Tibial artery (tissue), 4 donors: ENCODE data around the gene LILRB3.

ENCODE experiments used
- DNase-seq, 2 donors: peaks; one replicate each; pipeline ENCODE4 v3.0.0-alpha.2; 2019
- H3K27ac ChIP-seq, 2 donors: fragments of 200-600 bp; sonication (generic) in 1 of 2; 1 replicate in 1 of 2; 2 replicates in 1 of 2; pipeline ENCODE4 v1.5.1; 2018 to 2019; ENCODE audit warnings: mild to moderate bottlenecking in 1 of 2
- H3K27me3 ChIP-seq, 2 donors: fragments of 200-600 bp; sonication (generic) in 1 of 2; one replicate each; pipeline versions ENCODE4 v1.5.1 to v1.6.0; 2016 to 2019
- H3K36me3 ChIP-seq, 3 donors: fragments of 200-600 bp; sonication (generic) in 2 of 3; one replicate each; pipeline ENCODE4 v1.5.1; 2016 to 2019; ENCODE audit warnings: mild to moderate bottlenecking in 2 of 3
- H3K4me1 ChIP-seq, 4 donors: fragments of 200-600 bp; sonication (generic) in 2 of 4; 1 replicate in 3 of 4; 2 replicates in 1 of 4; pipeline ENCODE4 v1.5.1; 2016 to 2019
- H3K4me3 ChIP-seq, 2 donors: fragments of 200-600 bp; sonication (generic) in 1 of 2; 1 replicate in 1 of 2; 2 replicates in 1 of 2; pipeline ENCODE4 v1.5.1; 2018 to 2019; ENCODE audit warnings: mild to moderate bottlenecking in 2 of 2
- H3K9me3 ChIP-seq, 3 donors: fragments of 200-600 bp; sonication (generic) in 1 of 3; one replicate each; pipeline ENCODE4 v1.5.1; 2016 to 2019
- intact Hi-C: fragments of 100-400 bp; cut with DNase I; formaldehyde crosslinking; loops from one replicate; pipeline ENCODE4 v1.15.0; 2023; ENCODE audit warnings: low total_unique reads
- TF ChIP-seq, protein P1 (sequence below), 2 experiments: fragments of 200-600 bp in 1 of 2; fragments of 450-650 bp in 1 of 2; IDR thresholded peaks; one replicate each; pipeline ENCODE4 v1.5.1; 2017 to 2019; ENCODE audit warnings: antibody characterized with exemption in 2 of 2, mild to moderate bottlenecking in 1 of 2, moderate library complexity in 1 of 2

Gene LILRB3

DNA sequence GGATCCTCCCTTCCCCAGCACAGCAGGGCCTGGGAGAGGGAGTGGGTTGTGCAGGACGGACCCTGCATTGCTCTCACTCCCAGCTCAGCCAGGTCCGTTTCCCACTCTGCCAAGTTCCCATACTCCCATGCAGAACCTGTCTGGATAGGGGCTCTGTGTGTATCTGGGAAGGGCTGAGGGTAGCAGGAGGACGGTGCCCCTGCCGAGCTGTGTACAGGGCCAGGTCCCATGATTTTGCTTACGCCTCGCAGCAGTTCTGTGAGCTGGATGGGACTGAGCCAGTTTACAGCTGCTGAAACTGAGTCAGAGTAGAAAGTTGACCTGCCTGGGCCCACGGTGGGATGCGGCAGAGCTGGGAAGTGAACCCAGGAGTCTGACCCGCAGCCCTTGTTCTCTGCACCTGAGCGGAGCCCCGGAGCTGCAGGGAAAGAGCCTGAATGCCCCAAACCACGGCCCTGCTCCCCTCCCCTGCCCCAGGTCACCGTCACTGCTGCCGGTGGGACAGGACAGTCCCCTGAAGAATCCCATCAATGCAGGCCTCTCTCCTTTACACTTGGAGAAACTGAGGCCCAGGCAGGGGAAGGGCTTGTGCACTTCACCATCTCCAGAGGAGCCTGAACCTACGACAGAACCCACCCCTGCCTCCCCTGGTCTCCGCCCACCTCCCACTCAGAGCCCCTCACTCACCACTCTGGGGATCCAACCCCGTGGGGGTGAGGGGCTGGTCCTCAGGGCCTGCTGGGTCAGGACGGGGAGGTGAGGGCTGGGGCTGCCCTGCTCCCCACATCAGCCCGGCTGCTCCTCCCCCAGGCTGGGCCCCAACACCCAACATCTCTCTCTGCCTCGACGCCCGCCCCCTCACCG lies 30.8 kb upstream of the LILRB3 start:
- H3K9me3 ChIP-seq: no peaks in the 10 kb centered on the region
- TF ChIP-seq, protein P1, sequence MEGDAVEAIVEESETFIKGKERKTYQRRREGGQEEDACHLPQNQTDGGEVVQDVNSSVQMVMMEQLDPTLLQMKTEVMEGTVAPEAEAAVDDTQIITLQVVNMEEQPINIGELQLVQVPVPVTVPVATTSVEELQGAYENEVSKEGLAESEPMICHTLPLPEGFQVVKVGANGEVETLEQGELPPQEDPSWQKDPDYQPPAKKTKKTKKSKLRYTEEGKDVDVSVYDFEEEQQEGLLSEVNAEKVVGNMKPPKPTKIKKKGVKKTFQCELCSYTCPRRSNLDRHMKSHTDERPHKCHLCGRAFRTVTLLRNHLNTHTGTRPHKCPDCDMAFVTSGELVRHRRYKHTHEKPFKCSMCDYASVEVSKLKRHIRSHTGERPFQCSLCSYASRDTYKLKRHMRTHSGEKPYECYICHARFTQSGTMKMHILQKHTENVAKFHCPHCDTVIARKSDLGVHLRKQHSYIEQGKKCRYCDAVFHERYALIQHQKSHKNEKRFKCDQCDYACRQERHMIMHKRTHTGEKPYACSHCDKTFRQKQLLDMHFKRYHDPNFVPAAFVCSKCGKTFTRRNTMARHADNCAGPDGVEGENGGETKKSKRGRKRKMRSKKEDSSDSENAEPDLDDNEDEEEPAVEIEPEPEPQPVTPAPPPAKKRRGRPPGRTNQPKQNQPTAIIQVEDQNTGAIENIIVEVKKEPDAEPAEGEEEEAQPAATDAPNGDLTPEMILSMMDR (IDR thresholded peaks at IDR 0.05): no peak
- H3K27ac ChIP-seq: no peak overlapping the region
- H3K4me3 ChIP-seq: no peak overlapping the region
- no peaks in the 10 kb centered on the region for H3K36me3 ChIP-seq
- no peak for DNase-seq
- H3K27me3 ChIP-seq: peaks cover 0 to 53% of the 10 kb centered on the region in 2 donors
- intact Hi-C loops: no loop called here
- no peaks in the 10 kb centered on the region for H3K4me1 ChIP-seq

- intact Hi-C loops: no loop called here
- Histone ChIP-seq H3K27ac (no peak overlapping the region), H3K4me1 (no peaks in the 10 kb centered on the region), H3K9me3 (no peaks in the 10 kb centered on the region), H3K36me3 (no peaks in the 10 kb centered on the region), H3K4me3 (no peak overlapping the region), H3K27me3 (peaks cover 0 to 53% of the 10 kb centered on the region in 2 donors)
- DNase-seq: no peak
- TF ChIP-seq, protein P1 (IDR thresholded peaks at IDR 0.05): no peak
Observed at GRCh38 chr19:54252845-54253244, 30.0 kb upstream of the LILRB3 start.

GRCh38 chr19:54252243-54252642 lies 29.4 kb upstream of the LILRB3 start:
- Histone ChIP-seq H3K4me3 (no peak overlapping the region), H3K27ac (no peak overlapping the region), H3K36me3 (no peaks in the 10 kb centered on the region), H3K27me3 (peaks cover 0 to 54% of the 10 kb centered on the region in 2 donors), H3K4me1 (no peaks in the 10 kb centered on the region), H3K9me3 (no peaks in the 10 kb centered on the region)
- TF ChIP-seq, protein P1 (IDR thresholded peaks at IDR 0.05): no peak
- intact Hi-C loops: no loop called here
- DNase-seq: no peak

DNA sequence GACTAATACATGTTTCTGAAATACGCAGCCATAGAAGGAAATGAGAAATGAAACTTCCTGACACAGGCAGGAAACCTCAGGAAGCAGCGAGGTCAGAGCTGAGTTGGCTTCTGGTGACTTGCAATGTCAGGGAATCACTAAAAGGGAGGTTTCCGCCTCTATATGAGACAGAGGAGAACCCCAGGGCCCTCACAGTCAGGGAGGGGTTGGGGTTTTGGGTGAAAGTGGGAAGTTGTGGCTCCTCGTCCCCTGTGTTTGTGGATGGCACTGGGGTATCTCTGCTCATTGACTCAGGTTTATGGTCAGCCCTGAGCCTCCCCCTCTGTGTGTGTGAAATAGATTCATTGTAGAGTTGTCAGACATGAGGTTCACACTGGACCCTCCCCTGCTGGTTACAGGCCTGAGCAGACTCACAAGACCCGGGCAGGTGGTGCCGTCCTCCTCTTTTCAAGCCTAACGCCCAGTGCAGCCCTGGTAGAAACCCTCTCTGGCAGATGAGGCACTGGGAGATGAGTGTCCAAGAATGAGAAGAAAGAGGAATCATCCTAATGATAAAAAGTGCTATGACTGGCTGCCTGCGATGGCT lies 25.3 kb upstream of the LILRB3 start:
- Histone ChIP-seq H3K4me3 (no peak overlapping the region), H3K27ac (no peak overlapping the region), H3K36me3 (no peaks in the 10 kb centered on the region), H3K9me3 (no peaks in the 10 kb centered on the region), H3K27me3 (peaks cover 0 to 16% of the 10 kb centered on the region in 2 donors), H3K4me1 (no peaks in the 10 kb centered on the region)
- peak; percentile 48 to 73 for DNase-seq
- intact Hi-C loops: no loop called here
- TF ChIP-seq, protein P1 (IDR thresholded peaks at IDR 0.05): no peak

DNA sequence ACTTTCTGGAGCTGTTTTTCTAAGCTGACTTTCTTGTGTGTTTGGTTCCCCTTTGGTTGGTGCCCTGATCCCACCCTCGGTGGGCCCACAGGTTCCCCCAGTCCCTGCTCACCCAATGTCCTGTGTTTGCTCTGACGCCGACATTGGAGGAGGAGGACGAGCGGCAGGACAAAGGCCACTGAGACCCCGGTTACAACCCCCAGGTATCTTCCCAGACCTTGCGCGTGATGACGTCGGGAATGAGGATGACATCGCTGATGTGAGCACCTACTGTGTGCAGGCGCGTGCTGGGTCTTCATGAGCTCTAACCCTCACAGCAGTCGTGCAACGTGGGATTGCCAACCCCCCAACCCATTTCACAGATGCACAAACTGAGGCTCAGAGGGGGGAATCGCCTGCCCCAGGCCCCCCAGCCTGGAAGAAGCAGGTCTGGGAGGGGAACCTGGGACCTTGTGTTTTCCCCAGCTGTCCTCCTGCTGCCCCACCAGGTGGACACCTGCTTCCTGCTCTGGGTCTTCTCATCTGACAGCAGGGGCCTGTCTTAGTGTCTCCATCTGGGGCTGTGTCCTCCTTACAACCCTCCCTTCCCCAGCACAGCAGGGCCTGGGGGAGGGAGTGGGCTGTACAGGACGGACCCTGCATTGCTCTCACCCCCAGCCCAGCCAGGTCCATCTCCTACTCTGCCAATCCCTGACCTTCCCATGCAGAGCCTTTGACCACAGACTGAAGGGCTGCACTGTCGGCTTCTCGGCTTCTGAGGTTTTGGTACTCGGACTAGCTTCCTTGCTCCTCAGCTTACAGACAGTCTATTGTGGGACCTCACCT lies 24.5 kb upstream of the LILRB3 start:
- peaks cover 0 to 8% of the 10 kb centered on the region in 2 donors for H3K27me3 ChIP-seq
- H3K9me3 ChIP-seq: no peaks in the 10 kb centered on the region
- intact Hi-C loops: no loop called here
- no peaks in the 10 kb centered on the region for H3K4me1 ChIP-seq
- no peak overlapping the region for H3K4me3 ChIP-seq
- TF ChIP-seq, protein P1 (IDR thresholded peaks at IDR 0.05): no peak
- DNase-seq: no peak
- no peak overlapping the region for H3K27ac ChIP-seq
- H3K36me3 ChIP-seq: no peaks in the 10 kb centered on the region
